ENCODE data around the gene CD164. TPM values are rescaled to one million over a fixed set of nuclear protein-coding genes. Genes with fewer than 3 reads are reported as not detected.

Gene CD164
- total RNA-seq, 2 experiments from 2014 or later, result 354 to 370 TPM

- ChIA-PET CTCF (interaction anchor here (1.8 kb wide), 1 partner anchor 31 kb away, joined by 7 read pairs; the partner anchor contains the start of gene CD164), POLR2A (interaction anchor here (0.7 to 1.4 kb wide), 3 partner anchors 20 to 31 kb away, joined by 4 to 5 read pairs (median 4); partner anchors contain the start of gene CD164)
- Mint-ChIP-seq H3K4me1 (peaks cover 11% of the 10 kb centered on the region), H3K27ac (no peak overlapping the region), H3K27me3 (no peaks in the 10 kb centered on the region), H3K4me3 (no peak overlapping the region), H3K9me3 (peaks cover 2% of the 10 kb centered on the region), H3K36me3 (ENCODE audit: low read depth) (peaks cover 43% of the 10 kb centered on the region)
- DNase-seq, result no peak
Observed at GRCh38 chr6:109351231-109352130, 30.8 kb downstream of the CD164 start.

- POLR2A ChIA-PET, result interaction anchor here (1.0 kb wide), 1 partner anchor 34 kb away, joined by 3 read pairs; no protein-coding TSS in a partner anchor
- CTCF ChIA-PET, result interaction anchor here (1.1 kb wide), 1 partner anchor 24 kb away, joined by 4 read pairs; no protein-coding TSS in a partner anchor
- Mint-ChIP-seq H3K4me1 (peaks cover 11% of the 10 kb centered on the region), H3K4me3 (no peak overlapping the region), H3K27me3 (no peaks in the 10 kb centered on the region), H3K9me3 (no peaks in the 10 kb centered on the region), H3K27ac (no peak overlapping the region), H3K36me3 (ENCODE audit: low read depth) (peaks cover 27% of the 10 kb centered on the region)
- DNase-seq, result no peak
Observed at GRCh38 chr6:109349419-109349987, 32.8 kb downstream of the CD164 start.

- Mint-ChIP-seq H3K36me3 (ENCODE audit: low read depth) (peaks cover 19% of the 10 kb centered on the region), H3K27me3 (no peaks in the 10 kb centered on the region), H3K4me1 (peaks cover 11% of the 10 kb centered on the region), H3K27ac (no peak overlapping the region), H3K4me3 (no peak overlapping the region), H3K9me3 (no peaks in the 10 kb centered on the region)
- ChIA-PET CTCF (no interaction called here), POLR2A (no interaction called here)
- no peak for DNase-seq
Observed at GRCh38 chr6:109348226-109348625, 34.0 kb downstream of the CD164 start.

- Mint-ChIP-seq H3K27ac (no peak overlapping the region), H3K9me3 (no peaks in the 10 kb centered on the region), H3K4me1 (peaks cover 11% of the 10 kb centered on the region), H3K27me3 (no peaks in the 10 kb centered on the region), H3K4me3 (no peak overlapping the region), H3K36me3 (ENCODE audit: low read depth) (peaks cover 14% of the 10 kb centered on the region)
- CTCF ChIA-PET, result no interaction called here
- POLR2A ChIA-PET, result no interaction called here
- no peak for DNase-seq
Observed at GRCh38 chr6:109347779-109348178, 34.5 kb downstream of the CD164 start.

GRCh38 chr6:109345986-109346385, 36.3 kb downstream of the CD164 start:
- DNase-seq, result no peak
- H3K9me3 Mint-ChIP-seq, result no peaks in the 10 kb centered on the region
- no peak overlapping the region for H3K27ac Mint-ChIP-seq
- H3K4me3 Mint-ChIP-seq, result no peak overlapping the region
- no peaks in the 10 kb centered on the region for H3K27me3 Mint-ChIP-seq
- POLR2A ChIA-PET, result interaction anchor here (0.8 kb wide), 1 partner anchor 130 kb away, joined by 3 read pairs; no protein-coding TSS in a partner anchor
- peaks cover 2% of the 10 kb centered on the region for H3K36me3 Mint-ChIP-seq (ENCODE audit: low read depth)
- H3K4me1 Mint-ChIP-seq, result no peaks in the 10 kb centered on the region
- CTCF ChIA-PET, result interaction anchor here (0.9 kb wide), 1 partner anchor 158 kb away, joined by 3 read pairs; no protein-coding TSS in a partner anchor

GRCh38 chr6:109344226-109344625, 38.0 kb downstream of the CD164 start:
- ChIA-PET CTCF (no interaction called here), POLR2A (no interaction called here)
- Mint-ChIP-seq H3K27me3 (no peaks in the 10 kb centered on the region), H3K36me3 (ENCODE audit: low read depth) (no peaks in the 10 kb centered on the region), H3K9me3 (no peaks in the 10 kb centered on the region), H3K27ac (no peak overlapping the region), H3K4me1 (no peaks in the 10 kb centered on the region), H3K4me3 (no peak overlapping the region)
- DNase-seq, result no peak

- H3K27me3 Mint-ChIP-seq, result no peaks in the 10 kb centered on the region
- H3K27ac Mint-ChIP-seq, result no peak overlapping the region
- ChIA-PET CTCF (no interaction called here), POLR2A (no interaction called here)
- no peak overlapping the region for H3K4me3 Mint-ChIP-seq
- no peaks in the 10 kb centered on the region for H3K9me3 Mint-ChIP-seq
- DNase-seq, result no peak
- H3K4me1 Mint-ChIP-seq, result no peaks in the 10 kb centered on the region
- H3K36me3 Mint-ChIP-seq (ENCODE audit: low read depth), result no peaks in the 10 kb centered on the region
Observed at GRCh38 chr6:109343518-109343917, 38.7 kb downstream of the CD164 start.

GRCh38 chr6:109342911-109343310, 39.4 kb downstream of the CD164 start:
- Mint-ChIP-seq H3K36me3 (ENCODE audit: low read depth) (no peaks in the 10 kb centered on the region), H3K4me1 (no peaks in the 10 kb centered on the region), H3K27me3 (no peaks in the 10 kb centered on the region), H3K9me3 (no peaks in the 10 kb centered on the region), H3K27ac (no peak overlapping the region), H3K4me3 (no peak overlapping the region)
- CTCF ChIA-PET, result no interaction called here
- no peak for DNase-seq
- POLR2A ChIA-PET, result no interaction called here

- H3K4me1 Mint-ChIP-seq, result no peaks in the 10 kb centered on the region
- no peak overlapping the region for H3K27ac Mint-ChIP-seq
- no peaks in the 10 kb centered on the region for H3K27me3 Mint-ChIP-seq
- H3K4me3 Mint-ChIP-seq, result no peak overlapping the region
- ChIA-PET POLR2A (no interaction called here), CTCF (no interaction called here)
- DNase-seq, result no peak
- no peaks in the 10 kb centered on the region for H3K36me3 Mint-ChIP-seq (ENCODE audit: low read depth)
- H3K9me3 Mint-ChIP-seq, result no peaks in the 10 kb centered on the region
Observed at GRCh38 chr6:109342506-109342905, 39.8 kb downstream of the CD164 start.

- no peaks in the 10 kb centered on the region for H3K9me3 Mint-ChIP-seq
- no peak overlapping the region for H3K27ac Mint-ChIP-seq
- H3K4me3 Mint-ChIP-seq, result no peak overlapping the region
- no peaks in the 10 kb centered on the region for H3K4me1 Mint-ChIP-seq
- no peaks in the 10 kb centered on the region for H3K36me3 Mint-ChIP-seq (ENCODE audit: low read depth)
- CTCF ChIA-PET, result interaction anchor here (0.9 kb wide), 1 partner anchor 104 kb away, joined by 3 read pairs; no protein-coding TSS in a partner anchor
- no peak for DNase-seq
- POLR2A ChIA-PET, result interaction anchor here (0.7 kb wide), 1 partner anchor 42 kb away, joined by 3 read pairs; the partner anchor contains the start of gene CD164
- H3K27me3 Mint-ChIP-seq, result no peaks in the 10 kb centered on the region
Observed at GRCh38 chr6:109340811-109341210, 41.5 kb downstream of the CD164 start.

GRCh38 chr6:109339906-109340678, 42.2 kb downstream of the CD164 start:
- Mint-ChIP-seq H3K36me3 (ENCODE audit: low read depth) (no peaks in the 10 kb centered on the region), H3K27me3 (no peaks in the 10 kb centered on the region), H3K9me3 (no peaks in the 10 kb centered on the region), H3K4me3 (no peak overlapping the region), H3K4me1 (no peaks in the 10 kb centered on the region), H3K27ac (no peak overlapping the region)
- CTCF ChIA-PET, result interaction anchor here (0.9 kb wide), 1 partner anchor 104 kb away, joined by 3 read pairs; no protein-coding TSS in a partner anchor
- POLR2A ChIA-PET, result no interaction called here
- DNase-seq, result no peak

- DNase-seq, result no peak
- ChIA-PET CTCF (no interaction called here), POLR2A (no interaction called here)
- Mint-ChIP-seq H3K27me3 (no peaks in the 10 kb centered on the region), H3K9me3 (no peaks in the 10 kb centered on the region), H3K4me1 (peaks cover 4% of the 10 kb centered on the region), H3K4me3 (no peak overlapping the region), H3K27ac (no peak overlapping the region), H3K36me3 (ENCODE audit: low read depth) (no peaks in the 10 kb centered on the region)
Observed at GRCh38 chr6:109336221-109336961, 45.9 kb downstream of the CD164 start.

Data from activated CD4-positive, alpha-beta memory T cell treated with anti-CD3 and anti-CD28 coated beads, Interleukin-2, amount 10 ng/mL, durations not matched to agents 7 days and 5 days (primary cell).